UCSD-AML1 (cell line): ENCODE data around the gene ADARB2.
"Not testable (repeated sequence)": the region's sequence is repeated elsewhere in the genome, so short reads cannot be mapped to it uniquely, and the experiment has no call there.

Source experiments
- DNase-seq: peaks from one replicate; lab custom pipeline; 2025; ENCODE audit not compliant: unreplicated experiment; lab: John Stamatoyannopoulos, UW

Gene ADARB2

DNA sequence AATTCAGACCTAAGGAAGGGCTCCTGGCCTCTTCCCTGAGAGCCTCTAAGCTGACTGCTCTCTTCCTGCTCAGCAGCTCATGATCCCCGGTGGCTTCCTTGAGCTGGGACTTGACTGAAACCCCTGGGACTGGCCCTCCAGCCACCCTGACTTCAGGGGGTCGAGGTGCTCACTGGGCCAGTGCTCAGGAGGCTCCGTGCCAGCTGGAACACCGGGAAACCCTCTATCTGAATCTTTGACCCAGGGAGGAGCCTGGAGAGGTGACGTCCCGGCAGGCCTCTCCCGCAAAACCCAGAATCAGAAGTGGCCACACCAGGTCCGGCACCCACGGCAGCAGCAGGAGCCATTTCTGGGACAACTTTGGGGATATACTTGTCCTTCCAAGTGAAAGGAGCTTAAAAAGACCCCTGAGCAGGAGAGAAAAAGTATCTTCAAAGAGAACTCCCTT, 570.5 kb downstream of the ADARB2 start:
- DNase-seq, result no peak

DNA sequence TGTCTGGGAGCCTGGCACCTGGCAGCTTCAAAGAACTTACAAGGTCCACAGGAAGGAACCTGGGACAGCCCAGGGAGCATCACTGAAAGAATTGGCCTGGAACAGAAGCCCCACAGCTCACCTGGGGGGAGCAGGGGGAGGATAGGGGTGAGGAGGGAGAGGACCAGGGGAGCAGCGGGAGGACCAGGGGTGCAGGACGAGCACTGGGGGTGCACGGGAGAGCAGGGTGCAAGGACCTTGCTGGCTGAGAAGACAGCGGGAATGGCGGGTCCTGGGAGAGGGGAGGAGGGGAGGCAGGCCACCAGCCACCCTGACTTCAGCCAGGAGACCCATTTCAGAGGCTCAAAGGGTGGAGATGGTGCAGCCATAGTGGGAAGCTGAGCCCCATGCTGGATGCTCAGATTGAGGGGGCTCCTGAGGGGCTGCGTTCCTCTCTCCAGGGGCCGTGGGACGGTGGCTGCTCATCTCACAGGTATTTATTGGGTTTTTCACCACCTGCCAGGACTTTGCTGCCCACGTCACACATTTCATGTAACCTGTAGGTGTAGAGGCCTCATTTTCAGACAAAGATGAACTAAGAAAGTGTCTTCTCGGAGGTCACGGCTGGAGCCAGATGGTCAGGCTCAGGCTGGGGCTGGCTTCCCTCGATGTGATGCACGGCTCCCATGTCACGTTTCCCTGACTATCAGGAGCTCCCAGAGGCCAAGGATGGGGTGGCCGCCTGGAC, 571.1 kb downstream of the ADARB2 start:
- no peak for DNase-seq

DNA sequence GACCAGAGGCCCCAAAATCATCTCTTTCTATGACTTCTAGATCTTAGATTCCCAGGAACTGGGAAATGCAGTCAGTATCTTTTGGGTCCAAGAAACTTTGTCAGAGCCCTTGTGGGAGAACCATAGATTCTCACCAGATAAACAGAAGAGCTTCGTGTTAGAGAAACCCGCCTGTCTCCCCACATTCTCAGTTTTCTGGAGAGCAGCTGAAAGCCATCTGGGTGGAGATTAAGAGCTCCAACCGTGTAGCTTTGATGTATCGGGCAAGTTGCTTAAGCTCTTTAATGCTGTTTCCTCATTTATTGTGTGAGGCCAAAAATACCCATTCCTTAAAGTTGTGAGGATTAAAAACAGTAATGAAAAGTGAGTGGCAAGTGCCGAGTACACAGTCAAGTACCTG, 573.5 kb downstream of the ADARB2 start:
- DNase-seq, result no peak

DNA sequence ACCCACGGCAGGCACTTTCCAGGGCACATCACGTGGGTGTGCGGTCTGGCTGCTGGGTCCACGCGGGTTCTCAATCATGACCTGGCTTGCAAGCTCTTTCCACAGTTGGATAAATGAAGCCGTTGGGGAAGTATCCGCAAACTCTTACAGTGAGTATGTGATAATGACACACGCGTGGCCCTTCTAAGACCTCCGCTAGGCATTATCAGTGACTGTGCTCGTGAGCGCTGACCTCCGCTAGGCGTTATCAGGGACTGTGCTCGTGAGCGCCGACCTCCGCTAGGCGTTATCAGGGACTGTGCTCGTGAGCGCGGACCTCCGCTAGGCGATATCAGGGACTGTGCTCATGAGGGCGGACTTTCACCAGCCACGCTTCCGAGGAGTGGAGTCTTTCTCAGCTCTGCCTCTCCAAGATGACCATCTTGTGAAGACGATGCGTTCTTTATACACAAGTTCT, 574.1 kb downstream of the ADARB2 start:
- no peak for DNase-seq

DNA sequence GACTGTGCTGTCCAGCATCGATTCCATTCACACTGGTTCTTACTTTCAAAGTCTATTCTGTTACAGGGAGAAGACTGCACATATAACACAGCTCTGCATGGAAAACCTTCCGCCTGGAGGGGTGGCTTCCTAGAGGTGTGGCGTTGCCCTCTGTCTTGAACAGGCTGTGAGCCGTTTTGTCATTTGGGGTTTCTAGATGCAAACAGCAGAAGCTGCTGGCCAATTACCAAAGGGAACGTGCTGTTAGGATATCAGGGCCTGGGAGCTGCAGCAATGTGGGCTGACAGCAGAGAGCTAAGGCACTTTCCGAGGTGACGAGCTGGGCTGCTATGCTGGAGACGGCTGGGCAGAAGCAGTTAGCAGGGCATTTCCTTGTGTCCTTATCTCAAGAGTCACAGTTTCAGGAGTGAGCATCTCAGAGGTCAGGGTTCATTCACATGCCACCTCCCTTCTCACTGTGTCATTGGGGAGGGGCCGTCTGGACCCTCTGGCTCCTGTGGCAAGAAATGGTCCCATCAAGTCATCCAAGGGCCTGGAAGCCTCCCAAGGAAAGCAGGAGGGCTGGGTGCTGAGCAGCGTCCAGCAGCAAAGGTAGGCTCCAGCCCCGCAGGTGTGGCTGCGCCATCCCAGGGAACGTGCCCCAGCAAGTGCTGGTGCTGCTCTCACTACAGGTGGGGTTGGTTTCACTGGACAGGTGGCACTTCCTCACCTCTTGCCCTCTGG, 574.7 kb downstream of the ADARB2 start:
- no peak for DNase-seq

DNA sequence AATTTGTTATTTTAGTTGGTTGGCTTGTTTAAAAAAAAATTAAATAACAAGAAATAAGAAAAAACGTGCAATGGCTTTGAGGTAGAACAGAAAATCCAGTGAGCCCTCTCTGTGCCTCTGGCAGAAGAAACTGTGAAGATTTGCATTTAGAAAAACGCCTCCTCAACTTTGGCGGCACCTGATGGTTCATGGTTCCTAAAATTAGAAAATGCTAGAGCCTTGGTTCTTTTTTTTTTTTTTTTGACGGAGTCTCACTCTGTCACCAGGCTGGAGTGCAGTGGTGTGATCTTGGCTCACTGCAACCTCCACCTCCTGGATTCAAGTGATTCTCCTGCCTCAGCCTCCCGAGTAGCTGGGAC, 576.0 kb downstream of the ADARB2 start:
- DNase-seq, result not testable (repeated sequence)

DNA sequence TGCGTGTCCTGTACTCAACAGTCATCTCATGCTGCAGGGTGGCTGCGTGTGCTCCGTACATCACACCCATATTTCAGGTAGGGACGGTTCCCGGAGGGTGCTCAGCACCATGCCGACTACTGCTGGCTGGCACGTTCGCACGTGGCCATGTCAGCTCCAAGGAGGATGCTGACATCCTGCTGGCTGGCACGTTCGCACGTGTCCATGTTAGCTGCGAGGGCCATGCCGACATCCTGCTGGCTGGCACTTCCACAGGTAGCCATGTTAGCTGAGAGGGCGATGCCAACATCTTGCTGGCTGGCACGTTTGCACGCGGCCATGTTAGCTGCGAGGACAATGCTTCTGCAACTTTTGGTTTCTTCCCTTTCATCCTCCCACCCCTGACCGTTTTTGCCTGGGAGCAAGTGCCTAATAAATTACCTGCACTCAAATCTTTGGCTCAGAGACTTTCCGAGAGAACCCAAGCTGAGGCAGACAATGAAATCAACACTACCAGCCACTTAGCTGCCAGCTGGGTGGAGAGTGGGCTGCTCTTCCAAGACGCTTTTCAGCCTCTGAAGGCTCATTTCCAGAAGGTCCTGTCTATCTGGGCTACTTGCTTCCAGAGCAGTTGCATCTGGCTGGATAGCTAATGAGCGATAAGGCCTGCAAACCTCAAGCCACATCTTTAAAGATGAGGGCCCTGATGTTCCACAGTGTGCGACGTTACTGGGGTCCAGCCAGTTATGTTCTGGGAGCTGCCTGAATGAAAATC, 576.6 kb downstream of the ADARB2 start:
- DNase-seq, result no peak

DNA sequence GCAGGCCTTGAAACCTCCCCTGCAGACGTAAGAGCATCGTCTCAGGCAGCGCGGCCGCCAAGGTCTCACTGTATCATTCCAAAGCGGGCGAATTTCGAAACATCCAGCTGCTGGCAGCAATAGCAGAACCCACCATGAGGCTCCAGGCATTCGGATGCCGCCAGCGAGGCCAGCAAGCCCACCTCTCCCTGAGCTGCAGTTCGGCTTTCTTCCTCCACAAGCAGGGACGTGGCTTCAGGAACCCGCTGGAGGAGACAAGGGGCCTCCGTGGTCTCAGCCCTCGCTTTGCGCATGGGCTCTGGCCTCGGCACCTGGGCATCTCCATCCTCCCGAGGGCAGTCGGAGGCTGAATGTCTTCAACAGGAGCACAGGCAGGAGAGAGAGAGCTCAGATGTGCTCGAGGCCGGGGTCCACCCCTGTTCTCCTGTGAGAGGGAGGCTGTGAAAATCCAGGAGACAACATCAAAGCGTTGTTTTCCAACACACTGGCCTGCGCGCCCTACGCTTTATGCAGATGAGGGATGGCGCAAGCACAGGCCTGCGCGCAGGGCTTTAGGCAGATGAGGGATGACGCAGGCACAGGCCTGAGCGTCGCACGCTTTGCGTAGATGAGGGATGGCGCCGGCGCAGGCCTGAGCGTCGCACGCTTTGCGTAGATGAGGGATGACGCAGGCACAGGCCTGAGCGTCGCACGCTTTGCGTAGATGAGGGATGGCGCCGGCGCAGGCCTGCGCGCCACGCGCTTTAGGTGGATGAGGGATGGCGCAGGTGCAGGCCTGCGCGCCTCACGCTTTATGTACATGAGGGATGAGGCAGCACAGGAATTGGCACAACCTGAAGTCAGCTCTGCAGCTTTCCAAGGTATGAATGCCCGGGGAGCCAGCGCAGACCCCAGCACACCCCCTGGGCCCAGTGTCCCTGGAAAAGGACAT, 577.9 kb downstream of the ADARB2 start:
- DNase-seq, result no peak

DNA sequence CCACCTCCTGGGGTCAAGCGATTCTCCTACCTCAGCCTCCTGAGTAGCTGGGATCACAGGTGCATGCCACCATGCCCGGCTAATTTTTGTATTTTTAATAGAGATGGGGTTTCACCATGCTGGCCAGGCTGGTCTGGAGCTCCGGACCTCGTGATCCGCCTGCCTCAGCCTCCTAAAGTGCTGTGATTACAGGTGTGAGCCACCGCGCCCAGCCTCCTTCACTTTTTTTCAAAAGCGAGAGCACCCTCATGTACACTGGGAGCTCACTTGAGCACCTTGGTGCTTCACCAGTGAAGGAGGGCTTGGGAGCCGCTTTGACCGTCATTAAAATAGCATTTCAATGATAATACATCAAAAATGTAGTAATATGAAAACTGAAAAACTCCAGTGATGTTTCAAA, 578.8 kb downstream of the ADARB2 start:
- not testable (repeated sequence) for DNase-seq

DNA sequence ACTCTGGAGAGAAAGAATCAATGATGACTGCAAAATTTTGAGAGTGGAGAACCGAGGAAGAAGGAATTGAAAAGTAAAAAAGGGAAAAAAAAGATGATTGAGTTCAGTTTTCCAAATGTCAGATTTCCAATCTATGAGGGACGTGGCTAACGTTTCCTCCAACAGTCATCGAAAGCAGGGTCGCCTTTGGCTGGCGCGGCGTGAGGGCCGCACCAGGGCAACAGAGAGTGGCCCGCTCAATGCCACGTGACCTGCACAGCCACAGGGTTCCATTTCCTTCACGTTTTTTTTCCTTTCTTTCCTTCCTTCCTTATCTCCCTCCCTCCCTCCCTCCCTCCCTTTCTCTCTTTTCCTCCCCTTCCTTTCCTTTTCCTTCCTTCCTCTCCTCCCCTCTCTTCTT, 579.3 kb downstream of the ADARB2 start:
- no peak for DNase-seq

DNA sequence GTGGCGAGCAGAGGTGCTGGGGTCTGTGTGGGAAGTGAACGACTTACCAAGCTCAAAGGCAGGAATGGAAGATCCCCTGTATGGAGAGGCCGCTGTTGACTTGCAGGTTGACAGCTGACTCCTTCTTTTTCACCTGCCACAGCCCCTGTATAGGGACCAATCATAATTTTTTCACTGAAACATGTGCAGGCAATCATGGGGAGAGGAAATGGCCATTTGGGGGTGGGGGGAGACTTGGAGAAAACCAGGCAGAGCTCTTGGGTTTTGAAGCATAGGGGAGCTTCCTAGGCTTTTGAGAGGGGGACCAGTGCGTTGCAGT, 579.8 kb downstream of the ADARB2 start:
- DNase-seq, result no peak

DNA sequence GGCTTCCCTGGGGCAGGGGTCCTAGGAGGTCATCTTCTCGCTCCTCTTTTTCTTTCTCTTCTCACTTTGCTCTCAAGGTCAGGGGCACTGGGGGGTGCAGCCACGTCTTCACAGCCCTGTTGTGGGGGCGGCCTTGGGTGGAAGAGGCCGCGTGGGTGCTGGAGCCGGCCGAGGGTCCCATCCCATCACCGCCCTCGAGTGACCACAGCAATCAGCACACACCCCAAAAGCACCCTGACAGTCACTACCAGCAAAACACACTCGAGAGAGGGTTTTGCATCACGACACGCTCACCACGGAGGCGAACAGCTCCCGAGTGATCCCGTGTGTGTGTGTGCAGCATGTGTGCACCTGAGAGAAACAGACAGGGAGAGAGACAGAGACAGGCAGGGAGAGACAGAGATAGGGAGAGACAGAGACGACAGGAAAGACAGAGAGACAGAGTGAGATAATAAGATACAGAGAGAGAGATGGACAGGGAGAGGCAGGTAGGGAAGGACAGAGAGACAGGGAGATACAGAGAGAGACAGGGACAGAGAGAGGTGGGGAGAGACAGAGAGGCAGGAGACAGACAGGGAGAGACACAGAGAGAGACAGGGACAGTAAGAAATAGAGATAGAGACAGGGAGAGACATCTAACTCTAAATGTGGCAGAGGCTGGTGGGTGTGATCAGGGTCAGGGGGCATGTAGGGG, 580.3 kb downstream of the ADARB2 start:
- DNase-seq, result no peak

DNA sequence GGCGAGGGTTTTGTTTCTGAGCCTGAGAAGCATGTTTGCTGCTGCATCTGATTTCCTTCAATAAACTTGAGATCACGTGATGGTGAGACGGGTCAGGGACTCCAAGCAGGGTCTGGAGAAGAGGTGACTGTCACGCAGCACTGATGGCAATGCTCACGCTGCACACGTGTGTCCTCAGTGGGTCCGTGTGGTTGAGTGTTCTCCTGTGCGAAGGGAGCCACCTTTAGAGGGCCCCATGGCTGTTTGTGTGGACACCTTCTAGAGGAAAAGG, 580.8 kb downstream of the ADARB2 start:
- no peak for DNase-seq

DNA sequence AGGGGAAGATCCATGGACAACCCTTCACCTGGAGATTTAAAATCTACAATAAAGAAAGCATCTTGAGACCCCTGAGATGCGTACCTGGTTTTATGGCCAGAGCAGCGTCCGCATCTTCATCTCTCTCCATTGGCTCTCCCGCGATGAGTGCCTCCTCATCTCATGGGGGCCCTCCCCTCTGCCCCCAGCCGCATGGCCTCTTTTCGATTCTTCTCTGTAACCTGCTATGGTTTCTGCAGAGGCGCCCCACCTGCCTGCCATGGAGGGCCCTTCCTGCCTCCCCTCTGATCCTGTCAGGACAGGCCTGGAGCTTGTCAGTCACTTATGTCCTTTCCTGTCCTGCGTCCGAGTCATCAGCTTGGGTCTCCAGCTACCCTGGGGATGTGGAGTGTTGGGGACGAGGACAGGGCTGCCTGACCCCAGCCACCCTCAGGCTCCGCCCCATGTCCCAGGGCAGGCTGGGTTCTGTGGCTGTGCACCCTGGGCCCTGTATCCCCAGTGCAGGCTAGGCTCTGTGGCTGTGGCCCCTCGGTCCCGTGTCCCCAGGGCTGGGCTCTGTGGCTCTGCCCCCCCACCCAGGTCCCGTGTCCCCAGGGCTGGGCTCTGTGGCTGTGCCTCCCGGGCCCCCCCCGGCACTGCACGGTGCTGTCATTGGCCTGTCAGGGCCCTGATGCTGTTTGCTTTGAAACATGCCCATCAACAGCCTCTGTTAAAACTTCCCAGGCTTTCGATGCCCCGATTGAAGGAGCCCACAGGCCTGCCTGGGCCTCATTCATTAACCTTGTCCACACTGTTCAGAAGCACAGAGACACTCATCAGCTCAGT, 581.3 kb downstream of the ADARB2 start:
- DNase-seq, result no peak

DNA sequence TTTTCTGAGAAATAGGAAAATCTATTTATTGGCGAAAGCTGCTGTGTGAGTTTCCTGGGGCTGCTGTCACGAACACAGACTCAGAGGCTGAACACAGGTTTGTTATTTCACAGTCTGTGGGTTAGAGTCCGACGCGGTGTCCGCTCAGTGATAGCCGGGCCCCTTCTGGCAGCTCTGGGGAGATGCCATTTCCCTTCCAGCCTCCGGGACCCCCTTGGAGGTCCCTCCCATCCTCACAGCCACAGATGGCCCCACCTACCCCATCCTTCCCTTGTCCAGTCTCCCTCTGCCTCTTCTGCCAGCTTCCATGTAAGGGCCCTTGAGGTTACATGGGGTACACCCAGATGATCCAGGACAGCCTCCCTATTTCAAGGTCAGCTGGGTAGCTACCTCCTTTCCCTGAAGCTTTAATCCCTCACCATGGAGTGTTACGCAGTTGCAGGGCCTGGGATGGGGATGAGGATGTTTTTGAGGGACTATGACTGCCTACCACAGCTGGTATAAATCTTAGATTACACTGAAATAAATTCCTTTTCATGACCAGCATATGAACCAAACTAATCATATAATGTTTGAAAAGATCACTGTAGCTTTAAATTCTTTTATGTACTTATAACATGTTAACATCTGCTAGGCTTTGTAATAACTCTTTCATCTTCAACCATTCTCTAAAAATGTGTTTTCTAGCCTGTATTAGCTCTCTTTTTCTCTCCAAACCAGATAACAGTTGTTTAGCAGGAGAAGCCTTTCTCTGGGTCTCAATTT, 582.6 kb downstream of the ADARB2 start:
- DNase-seq, result no peak

DNA sequence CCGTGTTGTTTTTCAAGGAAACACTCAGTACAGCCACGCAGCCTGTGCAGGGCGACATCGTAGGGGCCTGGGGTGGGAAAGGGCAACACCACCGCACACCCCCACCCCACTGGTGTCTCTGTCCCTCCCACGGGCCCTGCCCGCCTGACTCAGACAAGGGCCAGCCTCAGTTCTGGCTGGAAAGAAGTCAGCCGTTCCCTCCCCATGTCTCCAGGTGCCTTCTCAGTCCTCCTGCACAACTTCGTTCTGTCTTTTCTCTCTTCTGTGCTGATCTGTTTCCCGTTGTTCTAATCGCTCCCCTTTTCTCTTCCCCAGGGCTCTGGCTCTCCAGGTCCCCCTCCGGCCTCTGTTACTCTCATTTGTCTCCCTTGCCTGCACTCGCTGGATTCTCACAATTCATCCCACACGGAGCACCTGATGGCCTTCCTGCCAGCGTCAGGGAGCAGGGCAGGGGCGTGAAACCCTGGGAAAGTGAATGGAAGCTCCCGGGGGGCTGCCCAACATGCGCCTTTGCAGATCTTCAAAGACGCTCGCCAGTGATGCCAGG, 583.4 kb downstream of the ADARB2 start:
- no peak for DNase-seq

DNA sequence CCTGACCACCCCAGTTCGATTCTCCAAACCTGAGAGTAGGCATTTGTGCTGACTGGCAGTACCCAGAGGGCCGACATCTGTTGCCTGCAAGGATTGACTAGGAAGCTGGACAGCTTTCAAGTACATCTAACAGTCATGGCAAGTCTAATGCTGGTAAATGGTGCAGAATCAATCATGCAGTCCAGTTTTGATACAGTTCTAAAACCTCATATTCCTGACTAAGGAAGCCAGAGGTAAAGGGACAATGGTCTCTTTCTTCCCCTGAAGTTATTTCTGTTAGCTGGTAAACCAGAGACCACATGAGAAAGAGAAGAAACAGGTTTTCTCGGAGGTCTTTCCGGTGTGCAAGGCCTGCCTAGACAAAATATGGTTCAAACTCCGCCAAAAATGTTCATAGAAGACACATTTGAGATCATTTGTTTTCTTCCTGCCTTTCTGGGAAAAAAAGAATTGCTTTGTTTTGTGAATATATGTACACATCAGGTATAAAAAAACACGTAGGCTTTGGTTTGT, 584.0 kb downstream of the ADARB2 start:
- no peak for DNase-seq

DNA sequence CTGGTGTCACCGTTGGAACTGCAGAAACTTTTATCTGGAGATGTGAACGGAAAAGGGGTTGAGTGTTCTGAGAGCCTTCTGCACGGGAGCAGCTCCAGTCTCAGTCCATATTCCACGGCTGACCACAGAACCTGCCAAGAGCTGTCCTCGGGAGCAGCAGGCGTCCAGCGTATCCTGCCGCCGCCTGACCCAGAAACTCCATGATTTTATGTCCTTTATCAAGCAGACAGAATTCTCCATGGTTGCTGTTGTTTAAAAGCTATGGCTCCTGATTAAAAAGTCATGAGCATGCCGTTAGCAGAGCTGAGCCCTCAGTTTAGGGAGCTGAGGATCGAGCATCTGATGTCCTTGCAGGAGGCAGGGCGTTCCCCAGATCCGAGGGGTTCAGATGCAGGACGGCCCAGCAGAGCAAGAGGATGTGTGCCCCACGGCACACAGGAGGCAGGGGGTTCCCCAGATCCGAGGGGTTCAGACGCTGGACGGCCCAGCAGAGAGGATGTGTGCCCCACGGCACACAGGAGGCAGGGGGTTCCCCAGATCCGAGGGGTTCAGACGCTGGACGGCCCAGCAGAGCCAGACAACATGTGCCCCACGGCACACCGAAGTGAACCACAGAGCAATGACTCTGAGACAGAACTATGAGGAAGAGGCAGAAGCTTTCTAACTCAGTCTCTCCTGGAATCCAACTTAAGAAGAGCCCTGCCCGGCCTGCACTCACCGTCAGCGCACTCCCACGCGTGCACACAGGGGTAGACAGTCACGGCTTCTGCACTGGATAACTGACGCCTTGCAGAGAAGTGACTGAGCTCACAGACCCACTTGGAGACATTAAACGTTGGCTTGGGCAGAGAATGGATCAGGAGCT, 584.7 kb downstream of the ADARB2 start:
- no peak for DNase-seq
